ENCODE results near the gene ODF4. TPM values are rescaled to one million over a fixed set of nuclear protein-coding genes. Genes with fewer than 3 reads are reported as not detected.
A peak's percentile ranks its signal among the peaks of the same experiment; 100 is the strongest.

The ODF4 gene
- total and polyA plus RNA-seq, 2 of the 13 experiments (the other 11 are each of a cell fraction or from before 2014, with no cell fraction given), result not detected

- TF ChIP-seq ZNF136 (CRISPR knock-in tag; IDR thresholded peaks at IDR 0.05; ENCODE audit: low read depth) (no peak), SIX4 (CRISPR knock-in tag; IDR thresholded peaks at IDR 0.05) (peak; percentile 67; the same call in 1 of the 2 replicates), ZNF232 (CRISPR knock-in tag; IDR thresholded peaks at IDR 0.05; ENCODE audit: borderline replicate concordance) (peak; percentile 56; the same call in 1 of the 2 replicates), CREM (IDR thresholded peaks at IDR 0.05) (no peak), CREM (CRISPR knock-in tag; IDR thresholded peaks at IDR 0.05) (no peak), DZIP1 (CRISPR knock-in tag; IDR thresholded peaks at IDR 0.05) (no peak), ZNF572 (CRISPR knock-in tag; IDR thresholded peaks at IDR 0.05) (peak; percentile 74; the same call in 1 of the 2 replicates), ZNF766 (CRISPR knock-in tag; IDR thresholded peaks at IDR 0.05; ENCODE audit: borderline replicate concordance) (no peak), ZNF331 (CRISPR knock-in tag; IDR thresholded peaks at IDR 0.05) (peak; percentile 86), ARNT2 (CRISPR knock-in tag; IDR thresholded peaks at IDR 0.05; ENCODE audit: low read depth) (peak; percentile 82), ZNF354B (CRISPR knock-in tag; IDR thresholded peaks at IDR 0.05) (no peak), MXI1 (IDR thresholded peaks at IDR 0.05; ENCODE audit: borderline replicate concordance, low read depth, low read length) (peak; percentile 89; the same call in 2 of the 3 replicates), MED1 (CRISPR knock-in tag; IDR thresholded peaks at IDR 0.05) (peak; percentile 76), FOXC1 (CRISPR knock-in tag; IDR thresholded peaks at IDR 0.05; ENCODE audit: borderline replicate concordance) (peak; percentile 82), MYC (CRISPR knock-in tag; IDR thresholded peaks at IDR 0.05; ENCODE audit: borderline replicate concordance) (peak; percentile 79), MXD4 (CRISPR knock-in tag; IDR thresholded peaks at IDR 0.05) (peak; percentile 67; the same call in 1 of the 2 replicates), NR1H2 (CRISPR knock-in tag; IDR thresholded peaks at IDR 0.05; ENCODE audit: borderline replicate concordance, low read depth) (no peak), XBP1 (CRISPR knock-in tag; IDR thresholded peaks at IDR 0.05) (no peak), CCAR2 (optimal IDR thresholded peaks at IDR 0.05; ENCODE audit: low read depth, low read length) (no peak), ZNF749 (CRISPR knock-in tag; IDR thresholded peaks at IDR 0.05; ENCODE audit: borderline replicate concordance) (peak; percentile 47; the same call in 1 of the 2 replicates), ZXDC (CRISPR knock-in tag; IDR thresholded peaks at IDR 0.05) (no peak), ZNF12 (CRISPR knock-in tag; IDR thresholded peaks at IDR 0.05) (peak; percentile 57), ZNF367 (CRISPR knock-in tag; IDR thresholded peaks at IDR 0.05; ENCODE audit: borderline replicate concordance) (no peak), KLF12 (CRISPR knock-in tag; IDR thresholded peaks at IDR 0.05; ENCODE audit: borderline replicate concordance) (0 out of 2 replicates have a peak, but pooled peaks have one; percentile 30), MEIS1 (CRISPR knock-in tag; IDR thresholded peaks at IDR 0.05; ENCODE audit: borderline replicate concordance) (no peak)
Measured at GRCh38 chr17:8376271-8377067, 36.8 kb downstream of the ODF4 start, which contains the start of gene KRABD2 (continued).
